NCI-H2107 (cell line): ENCODE measurements around the gene UBD.

ENCODE experiments used
- DNase-seq: peaks from one replicate; lab custom pipeline; 2025; lab: John Stamatoyannopoulos, UW

UBD gene

GRCh38 chr6:29559524-29560287 is at the start of gene UBD:
Gene UBD (minus strand): TSS chr6:29559732. CDS start chr6:29559701, 31 bp downstream.
- no peak for DNase-seq

- DNase-seq, result no peak
These were observed 48.6 kb upstream of the UBD start for GRCh38 chr6:29608131-29608530.

- DNase-seq, result no peak
These were observed 44.4 kb upstream of the UBD start for GRCh38 chr6:29603930-29604329.

- no peak for DNase-seq
These were observed 43.9 kb upstream of the UBD start for GRCh38 chr6:29603456-29603855.

GRCh38 chr6:29602564-29603361 is 43.2 kb upstream of the UBD start:
- DNase-seq, result no peak

GRCh38 chr6:29598172-29598747 is 38.7 kb upstream of the UBD start:
- DNase-seq, result no peak

GRCh38 chr6:29597184-29597583 is 37.7 kb upstream of the UBD start:
- no peak for DNase-seq

GRCh38 chr6:29596381-29596900 is 36.9 kb upstream of the UBD start:
- no peak for DNase-seq

GRCh38 chr6:29593199-29593855 is 33.8 kb upstream of the UBD start:
- no peak for DNase-seq

GRCh38 chr6:29591677-29592076 is 32.1 kb upstream of the UBD start:
- DNase-seq, result no peak

GRCh38 chr6:29590218-29590808 is 30.8 kb upstream of the UBD start:
- no peak for DNase-seq

- DNase-seq, result no peak
These were observed 30.0 kb upstream of the UBD start for GRCh38 chr6:29589423-29590048.

GRCh38 chr6:29584821-29585220 is 25.3 kb upstream of the UBD start, which contains the start of gene OR2H2:
Gene OR2H2 (plus strand): TSS chr6:29585121. CDS start chr6:29587945, 2,824 bp downstream.
- DNase-seq, result no peak

GRCh38 chr6:29577544-29577943 is 18.0 kb upstream of the UBD start:
- DNase-seq, result no peak

- DNase-seq, result no peak
These were observed 16.5 kb upstream of the UBD start for GRCh38 chr6:29576056-29576455.

GRCh38 chr6:29567991-29568390 is 8.5 kb upstream of the UBD start:
- no peak for DNase-seq

- DNase-seq, result no peak
These were observed 8.0 kb upstream of the UBD start for GRCh38 chr6:29567541-29567940.

- no peak for DNase-seq
These were observed 7.3 kb upstream of the UBD start for GRCh38 chr6:29566856-29567255.

GRCh38 chr6:29564875-29565274 is 5.3 kb upstream of the UBD start:
- DNase-seq, result no peak

- DNase-seq, result no peak
These were observed 4.0 kb upstream of the UBD start for GRCh38 chr6:29563435-29563965.

GRCh38 chr6:29561606-29562181 is 2.2 kb upstream of the UBD start:
- DNase-seq, result no peak
